Measurements from ENCODE around the gene TBX15.

DNA sequence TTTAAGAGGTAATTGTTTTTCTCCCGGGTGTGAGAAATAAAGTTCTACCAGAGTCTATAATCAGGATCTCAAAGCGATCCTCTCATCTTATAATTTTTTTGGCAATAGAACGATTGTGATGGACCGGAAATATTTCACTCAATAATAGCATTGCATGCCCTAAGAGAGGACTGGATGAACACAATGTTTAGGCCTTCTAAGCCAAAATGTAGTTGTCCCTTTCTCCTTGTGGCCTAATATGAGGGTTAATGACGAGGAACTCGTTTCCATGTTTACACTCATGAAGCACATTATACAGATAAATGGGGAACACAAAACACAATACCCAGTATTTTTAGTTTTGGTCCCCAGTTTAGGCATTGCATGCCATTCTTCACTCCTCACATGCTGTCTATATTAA, 5.9 kb downstream of the TBX15 start:
- TF ChIP-seq, protein P1, sequence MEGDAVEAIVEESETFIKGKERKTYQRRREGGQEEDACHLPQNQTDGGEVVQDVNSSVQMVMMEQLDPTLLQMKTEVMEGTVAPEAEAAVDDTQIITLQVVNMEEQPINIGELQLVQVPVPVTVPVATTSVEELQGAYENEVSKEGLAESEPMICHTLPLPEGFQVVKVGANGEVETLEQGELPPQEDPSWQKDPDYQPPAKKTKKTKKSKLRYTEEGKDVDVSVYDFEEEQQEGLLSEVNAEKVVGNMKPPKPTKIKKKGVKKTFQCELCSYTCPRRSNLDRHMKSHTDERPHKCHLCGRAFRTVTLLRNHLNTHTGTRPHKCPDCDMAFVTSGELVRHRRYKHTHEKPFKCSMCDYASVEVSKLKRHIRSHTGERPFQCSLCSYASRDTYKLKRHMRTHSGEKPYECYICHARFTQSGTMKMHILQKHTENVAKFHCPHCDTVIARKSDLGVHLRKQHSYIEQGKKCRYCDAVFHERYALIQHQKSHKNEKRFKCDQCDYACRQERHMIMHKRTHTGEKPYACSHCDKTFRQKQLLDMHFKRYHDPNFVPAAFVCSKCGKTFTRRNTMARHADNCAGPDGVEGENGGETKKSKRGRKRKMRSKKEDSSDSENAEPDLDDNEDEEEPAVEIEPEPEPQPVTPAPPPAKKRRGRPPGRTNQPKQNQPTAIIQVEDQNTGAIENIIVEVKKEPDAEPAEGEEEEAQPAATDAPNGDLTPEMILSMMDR (IDR thresholded peaks at IDR 0.05), result no peak
- TF ChIP-seq POLR2A (IDR thresholded peaks at IDR 0.05), result no peak

Measured in thyroid gland (tissue), 4 donors.